ES-I3 (cell line): ENCODE data around the gene NEK5.

Experiments used
- H3K36me3 ChIP-seq: 2 replicates; pipeline ENCODE4 v1.6.1; 2013; ENCODE audit warnings: mild to moderate bottlenecking, low read length, control low read depth, moderate library complexity; ENCODE audit not compliant: insufficient read depth
- H3K4me1 ChIP-seq: 2 replicates; pipeline ENCODE4 v1.6.1; 2013; ENCODE audit warnings: mild to moderate bottlenecking, control low read depth, low read length; ENCODE audit not compliant: insufficient read depth
- H3K9ac ChIP-seq: 2 replicates; pipeline ENCODE4 v1.6.1; 2013; ENCODE audit warnings: low read depth, mild to moderate bottlenecking, low read length, moderate library complexity
- H3K9me3 ChIP-seq: 2 replicates; pipeline ENCODE4 v1.6.1; 2013; ENCODE audit warnings: mild to moderate bottlenecking, low read length, moderate library complexity; ENCODE audit not compliant: control insufficient read depth, insufficient read depth

The NEK5 gene

DNA sequence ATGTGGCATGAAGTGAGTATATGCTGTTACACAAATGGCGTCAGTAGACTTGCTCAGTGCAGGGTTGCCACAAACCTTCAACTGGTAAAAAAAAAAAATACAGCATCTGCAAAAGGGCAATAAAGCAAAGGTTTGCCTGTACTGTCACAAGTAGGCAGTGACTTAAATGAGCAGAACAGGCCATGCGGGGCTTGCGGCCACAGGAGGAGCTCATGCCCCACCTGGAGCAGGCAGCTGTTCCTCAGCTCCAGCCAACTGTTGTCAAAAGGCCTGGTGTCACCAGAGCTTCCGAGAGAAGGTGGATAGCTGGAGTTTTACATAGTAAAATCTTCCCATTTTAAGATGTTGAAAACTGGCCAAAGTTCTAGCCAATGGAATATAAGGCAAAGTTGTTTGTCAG lies 125.3 kb downstream of the NEK5 start:
- H3K9ac ChIP-seq, result no peak overlapping the region
- H3K4me1 ChIP-seq, result peaks cover 9% of the 10 kb centered on the region
- H3K9me3 ChIP-seq, result no peaks in the 10 kb centered on the region
- no peaks in the 10 kb centered on the region for H3K36me3 ChIP-seq

DNA sequence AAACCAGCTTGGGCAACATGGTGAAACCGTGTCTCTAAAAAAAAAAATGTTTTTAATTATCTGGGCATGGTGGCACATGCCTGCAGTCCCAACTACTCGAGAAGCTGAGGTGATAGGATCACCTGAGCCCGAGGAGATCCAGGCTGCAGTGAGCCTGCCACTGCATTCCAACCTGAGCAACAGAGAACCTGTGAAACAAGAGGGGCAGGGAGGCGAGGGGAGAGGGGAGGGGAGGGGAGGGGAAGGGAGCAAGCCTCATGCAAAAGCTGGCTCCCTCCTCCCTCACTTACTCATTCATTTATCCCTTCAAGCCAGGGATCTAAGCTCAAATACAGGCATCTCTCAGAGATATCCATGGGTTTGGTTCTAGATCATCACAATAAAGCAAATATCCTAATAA lies 126.5 kb downstream of the NEK5 start:
- no peak overlapping the region for H3K9ac ChIP-seq
- peaks cover 11% of the 10 kb centered on the region for H3K4me1 ChIP-seq
- H3K36me3 ChIP-seq, result no peaks in the 10 kb centered on the region
- no peaks in the 10 kb centered on the region for H3K9me3 ChIP-seq

DNA sequence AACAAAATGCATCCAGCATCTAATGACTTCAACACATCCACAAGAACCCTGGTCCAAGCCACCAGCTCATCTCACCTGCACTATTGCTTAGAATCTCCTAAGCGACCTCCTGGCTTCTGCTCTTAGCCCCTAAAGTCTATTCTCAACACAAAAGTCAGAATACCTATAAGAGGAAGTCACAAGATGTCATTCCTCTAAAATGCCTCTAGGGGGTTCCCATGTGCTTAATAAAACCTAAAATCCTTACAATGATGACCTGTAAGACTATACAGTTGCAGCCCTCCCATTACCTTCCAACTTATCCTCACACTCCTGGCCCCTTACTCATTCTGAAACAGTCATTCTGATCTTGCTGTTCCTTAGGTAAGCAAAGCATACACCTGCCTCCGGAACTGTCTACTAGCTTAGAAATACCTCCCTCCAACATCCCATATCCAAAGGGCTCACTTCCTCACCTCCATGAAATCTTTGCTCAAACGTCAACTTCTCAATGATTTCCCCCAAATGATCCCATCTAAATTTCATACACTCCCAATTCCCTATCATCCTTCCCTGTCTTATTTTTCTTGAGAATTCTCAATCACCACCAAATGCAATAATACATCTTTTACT lies 127.6 kb downstream of the NEK5 start:
- Histone ChIP-seq H3K9ac (no peak overlapping the region), H3K9me3 (no peaks in the 10 kb centered on the region), H3K36me3 (no peaks in the 10 kb centered on the region), H3K4me1 (peaks cover 11% of the 10 kb centered on the region)

DNA sequence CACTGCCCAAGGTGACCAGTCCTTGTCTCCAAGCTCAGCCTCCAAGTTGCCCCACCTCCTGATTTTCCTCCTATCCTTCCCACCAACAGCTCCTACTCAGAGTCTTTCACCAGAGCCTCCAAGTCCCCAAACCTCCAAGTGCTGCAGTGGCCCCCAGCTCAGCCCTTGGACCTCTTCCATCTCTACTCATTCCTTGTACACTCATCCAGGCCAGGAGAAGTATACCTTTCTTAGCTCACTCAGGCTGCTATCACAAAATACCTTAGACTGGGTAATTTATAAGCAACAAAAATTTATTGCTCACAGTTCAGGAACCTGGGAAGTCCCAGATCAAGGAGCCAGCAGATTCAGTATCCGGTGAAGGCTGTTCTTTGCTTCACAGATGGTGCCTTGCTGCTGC lies 129.0 kb downstream of the NEK5 start:
- Histone ChIP-seq H3K4me1 (peaks cover 11% of the 10 kb centered on the region), H3K9ac (no peak overlapping the region), H3K36me3 (no peaks in the 10 kb centered on the region), H3K9me3 (no peaks in the 10 kb centered on the region)

DNA sequence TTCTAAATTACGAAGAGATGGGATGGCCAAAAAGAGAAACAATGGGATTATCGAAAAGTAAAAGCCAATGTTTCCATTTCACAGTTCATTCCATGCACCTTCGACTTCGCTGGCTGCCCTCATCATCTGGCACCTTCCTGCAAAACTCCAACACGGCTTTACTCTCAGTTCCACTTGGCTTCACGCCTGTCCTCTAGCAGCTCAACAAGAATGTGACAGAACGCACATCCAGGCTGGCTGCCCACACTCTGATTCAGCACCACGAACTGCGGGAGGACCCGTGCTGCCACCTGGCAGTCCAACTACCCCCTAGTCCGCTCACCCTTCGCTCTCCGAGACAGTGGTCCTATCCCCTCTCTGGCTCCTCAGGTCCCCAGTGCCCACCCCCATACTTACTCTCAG lies 129.4 kb downstream of the NEK5 start:
- peaks cover 11% of the 10 kb centered on the region for H3K4me1 ChIP-seq
- H3K9ac ChIP-seq, result no peak overlapping the region
- no peaks in the 10 kb centered on the region for H3K9me3 ChIP-seq
- no peaks in the 10 kb centered on the region for H3K36me3 ChIP-seq

DNA sequence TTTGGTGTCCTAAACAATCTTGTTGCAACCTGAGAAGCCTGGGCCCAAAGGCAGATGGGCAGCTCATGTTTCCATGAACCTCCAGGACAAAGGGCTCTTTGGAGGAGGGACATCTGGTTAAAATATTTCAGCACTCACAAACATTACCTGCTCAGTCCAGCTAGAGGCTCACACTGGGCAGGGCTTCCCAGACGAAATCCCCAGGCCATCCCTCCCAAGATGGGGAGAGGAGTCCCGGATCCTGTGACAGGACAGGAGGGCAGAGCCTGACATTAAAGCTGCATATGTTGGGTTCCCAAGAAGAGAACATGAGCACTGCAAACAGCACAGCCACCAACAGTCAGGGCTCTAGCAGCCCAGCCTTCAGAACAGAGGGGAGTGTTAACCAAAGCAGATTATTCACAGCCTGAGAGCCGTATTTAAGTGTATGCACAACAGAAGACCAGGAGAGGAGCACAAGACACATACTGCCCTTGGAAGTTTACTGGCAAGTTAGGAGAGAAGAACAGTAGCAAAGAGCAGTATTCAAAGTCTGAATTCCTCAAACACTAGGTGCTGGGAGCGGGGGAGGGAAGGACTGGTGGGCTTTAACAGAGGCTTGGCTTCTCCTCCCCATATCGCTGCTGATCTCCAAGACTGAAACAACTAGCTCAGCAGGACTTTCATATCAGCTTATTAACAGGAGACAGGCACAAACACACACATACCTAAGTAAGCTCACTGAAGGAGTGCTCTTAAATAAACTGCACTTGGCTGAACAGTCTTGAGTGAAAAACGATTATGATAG lies 130.0 kb downstream of the NEK5 start:
- Histone ChIP-seq H3K36me3 (no peaks in the 10 kb centered on the region), H3K9ac (no peak overlapping the region), H3K4me1 (peaks cover 11% of the 10 kb centered on the region), H3K9me3 (no peaks in the 10 kb centered on the region)

DNA sequence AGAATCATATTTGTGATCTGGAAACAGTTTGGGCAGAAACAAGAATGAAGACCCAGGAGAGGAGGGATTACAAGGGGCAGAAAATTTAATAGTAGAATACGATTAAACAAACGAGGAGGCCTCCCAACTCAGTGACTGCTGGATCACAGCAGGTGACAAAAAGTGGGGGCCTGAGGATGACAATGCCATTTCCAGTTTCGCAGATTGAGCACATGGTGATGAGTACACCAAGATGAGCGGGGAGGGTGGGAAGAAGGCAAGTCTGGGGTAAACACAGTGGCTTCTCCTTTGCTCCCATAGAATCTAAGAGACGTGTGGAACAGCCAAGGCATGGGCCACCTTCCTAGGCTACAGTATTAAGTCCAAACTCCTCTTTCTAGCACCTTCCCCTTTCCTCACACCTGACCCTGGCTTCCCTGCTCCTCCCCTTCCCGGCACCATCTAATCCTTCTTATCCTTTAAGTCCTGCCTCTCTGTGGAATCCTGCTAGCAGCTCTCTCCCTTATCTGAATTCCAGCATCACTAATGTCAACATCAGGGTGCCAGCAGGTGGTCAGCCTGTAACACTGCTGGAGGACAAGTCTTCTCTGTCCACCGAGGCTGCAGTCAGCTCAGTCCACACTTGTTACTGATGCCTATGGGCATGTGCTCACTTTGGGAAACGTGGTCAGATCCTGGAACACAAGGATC lies 131.1 kb downstream of the NEK5 start:
- no peak overlapping the region for H3K9ac ChIP-seq
- no peaks in the 10 kb centered on the region for H3K36me3 ChIP-seq
- no peaks in the 10 kb centered on the region for H3K9me3 ChIP-seq
- peaks cover 11% of the 10 kb centered on the region for H3K4me1 ChIP-seq

DNA sequence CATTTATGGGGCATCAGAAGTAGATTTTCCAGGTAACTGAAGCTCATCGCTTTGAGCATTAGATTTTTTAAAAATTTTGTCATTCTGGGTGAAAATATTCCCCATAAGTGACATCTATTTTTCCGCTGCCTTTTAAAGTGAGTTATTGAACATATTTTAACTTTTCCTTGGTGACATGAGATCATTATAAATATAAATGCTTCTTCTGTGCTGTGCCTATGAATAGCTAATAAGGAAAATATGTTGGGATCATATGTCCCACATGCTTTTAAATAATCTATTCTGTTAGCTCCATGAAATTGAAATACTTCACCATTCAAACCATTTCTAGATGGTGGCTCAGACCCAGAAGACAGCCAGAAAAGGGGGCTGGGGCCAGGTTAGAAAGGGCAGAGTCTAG lies 131.7 kb downstream of the NEK5 start:
- Histone ChIP-seq H3K4me1 (peaks cover 11% of the 10 kb centered on the region), H3K36me3 (no peaks in the 10 kb centered on the region), H3K9me3 (no peaks in the 10 kb centered on the region), H3K9ac (no peak overlapping the region)

DNA sequence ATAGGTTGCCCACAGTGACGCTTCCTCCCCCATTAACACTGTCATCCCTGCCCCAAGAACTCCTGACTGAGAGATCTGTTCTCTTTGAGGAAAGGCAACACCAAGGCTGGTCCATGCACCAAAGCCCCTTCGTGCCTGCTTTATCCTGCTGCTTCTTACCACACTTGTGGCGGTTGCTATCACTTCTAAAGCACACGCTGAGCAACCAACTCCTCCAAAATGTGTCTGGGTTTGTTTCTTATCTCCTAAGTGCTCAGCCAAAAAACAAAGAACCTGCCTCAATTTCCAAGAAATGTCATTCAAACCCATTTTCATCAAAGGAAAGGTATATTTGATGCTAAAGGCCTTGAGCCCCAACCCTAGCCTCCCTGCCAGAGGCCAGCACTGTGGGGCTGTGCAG lies 132.2 kb downstream of the NEK5 start:
- H3K4me1 ChIP-seq, result peaks cover 11% of the 10 kb centered on the region
- H3K9ac ChIP-seq, result no peak overlapping the region
- no peaks in the 10 kb centered on the region for H3K9me3 ChIP-seq
- no peaks in the 10 kb centered on the region for H3K36me3 ChIP-seq

DNA sequence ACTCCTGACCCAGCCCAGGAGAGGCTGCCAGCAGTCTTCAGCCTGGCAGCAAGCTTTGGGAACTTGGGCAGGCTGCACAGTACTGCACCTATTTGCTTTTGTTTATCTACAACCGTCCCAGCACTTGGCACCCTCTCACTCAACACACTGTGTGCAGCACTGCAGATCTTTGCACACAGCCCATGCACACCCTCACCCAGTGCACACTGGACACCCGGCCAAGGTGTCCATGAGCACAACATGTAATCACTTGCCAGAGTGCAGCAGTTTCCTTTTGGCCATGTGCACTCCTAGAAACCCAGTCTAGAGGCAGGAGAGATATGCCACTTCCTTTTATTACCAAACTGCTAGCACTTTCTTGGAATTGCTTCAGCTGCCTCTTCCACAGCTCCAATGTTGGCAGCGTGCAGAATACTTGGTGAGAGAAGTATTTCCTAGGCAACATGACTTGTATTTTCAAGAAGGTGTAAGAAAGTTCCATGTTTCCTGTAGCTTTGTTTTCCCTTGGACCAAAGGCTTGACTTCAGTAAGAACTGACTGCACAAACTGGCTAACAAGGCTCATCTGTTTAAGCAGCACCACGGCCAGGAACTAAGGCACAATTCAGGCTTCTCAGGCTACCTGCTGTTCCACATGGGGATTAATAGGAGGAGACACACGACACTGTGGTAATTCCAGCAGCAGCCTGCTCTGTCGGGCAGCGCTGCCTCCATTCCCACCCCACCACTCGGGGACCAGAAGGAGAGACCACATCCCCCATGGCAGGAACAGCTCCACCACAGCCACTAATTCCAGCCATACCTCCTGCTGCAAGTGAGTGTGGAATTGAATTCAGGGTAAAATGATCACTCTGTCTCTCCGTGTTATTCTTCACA lies 133.0 kb downstream of the NEK5 start:
- H3K9ac ChIP-seq, result no peak overlapping the region
- no peaks in the 10 kb centered on the region for H3K36me3 ChIP-seq
- peaks cover 9% of the 10 kb centered on the region; the same call in 1 of the 2 replicates for H3K4me1 ChIP-seq
- H3K9me3 ChIP-seq, result no peaks in the 10 kb centered on the region

DNA sequence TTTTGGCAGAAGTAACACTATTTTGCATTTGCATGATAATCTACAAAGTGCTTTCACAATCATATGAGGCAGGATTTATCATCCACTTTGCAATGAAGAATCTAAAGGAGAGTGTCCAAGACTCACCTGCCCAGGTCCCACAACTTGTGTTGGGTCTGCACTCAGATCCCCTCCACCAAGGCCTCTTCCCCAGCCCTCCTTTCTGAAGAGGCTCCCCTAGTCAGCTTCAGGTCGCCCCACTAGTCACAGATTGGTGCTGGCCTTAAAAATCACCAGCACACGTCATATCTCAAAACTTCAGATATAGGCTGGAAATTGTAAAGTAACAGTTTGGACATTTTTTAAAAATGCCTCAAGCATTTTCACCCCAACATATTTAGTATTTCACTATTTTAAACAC lies 135.2 kb downstream of the NEK5 start:
- Histone ChIP-seq H3K4me1 (peaks cover 4% of the 10 kb centered on the region; the same call in 1 of the 2 replicates), H3K36me3 (no peaks in the 10 kb centered on the region), H3K9me3 (no peaks in the 10 kb centered on the region), H3K9ac (no peak overlapping the region)

DNA sequence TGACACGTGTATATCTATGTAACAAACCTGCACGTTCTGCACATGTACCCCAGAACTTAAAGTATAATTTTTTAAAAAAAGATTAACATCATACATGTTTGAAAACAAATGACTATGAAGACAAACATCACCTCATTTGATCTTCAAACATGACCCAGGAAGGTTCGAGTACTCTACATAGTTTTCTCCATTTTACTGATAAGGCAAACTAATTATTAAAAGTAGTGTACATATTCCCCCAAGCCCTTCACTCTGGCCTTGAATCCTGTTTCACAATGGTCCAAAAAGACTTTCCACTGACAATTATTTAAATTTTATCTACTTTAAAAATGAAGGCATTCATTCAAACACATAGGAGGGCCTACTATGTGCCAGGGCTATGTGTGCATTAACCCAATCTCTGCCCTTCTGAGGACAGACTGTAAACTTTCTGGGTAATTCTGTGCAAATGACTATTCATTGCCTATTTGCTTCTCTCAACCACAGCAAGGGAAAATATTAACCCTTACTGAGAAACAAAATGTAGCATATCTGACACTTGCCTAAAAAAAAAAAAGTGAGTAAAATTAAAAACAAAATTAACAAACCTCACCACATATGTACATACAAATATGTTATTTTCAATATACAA lies 139.8 kb downstream of the NEK5 start:
- Histone ChIP-seq H3K9me3 (no peaks in the 10 kb centered on the region), H3K4me1 (no peaks in the 10 kb centered on the region), H3K36me3 (no peaks in the 10 kb centered on the region), H3K9ac (no peak overlapping the region)
